Fibroblast of lung (primary cell): ENCODE results near the gene ATOSB. TPM values are rescaled to one million over a fixed set of nuclear protein-coding genes. Genes with fewer than 3 reads are reported as not detected.
A peak's percentile ranks its signal among the peaks of the same experiment; 100 is the strongest.

ENCODE experiments used
- DNase-seq, 2 donors: peaks; one replicate each; pipeline versions ENCODE4 v3.0.0 to v3.0.0-alpha.2; 2010; ENCODE audit warnings: low read depth in 2 of 2
- H2AFZ ChIP-seq: 2 replicates; pipeline ENCODE4 v1.5.1; 2012; ENCODE audit warnings: low read length, control low read depth, inconsistent platforms
- H3K27ac ChIP-seq: 2 replicates; pipeline ENCODE4 v1.5.1; 2011; ENCODE audit warnings: low read length, control low read depth; ENCODE audit not compliant: insufficient read depth
- H3K27me3 ChIP-seq: 2 replicates; pipeline ENCODE4 v1.5.1; 2011; ENCODE audit warnings: mild to moderate bottlenecking, low read length; ENCODE audit not compliant: control insufficient read depth, insufficient read depth
- H3K36me3 ChIP-seq: 2 replicates; pipeline ENCODE4 v1.5.1; 2011; ENCODE audit warnings: low read length; ENCODE audit not compliant: control insufficient read depth, insufficient read depth
- H3K4me1 ChIP-seq: 2 replicates; pipeline ENCODE4 v1.5.1; 2011; ENCODE audit warnings: low read length; ENCODE audit not compliant: control insufficient read depth, insufficient read depth; ENCODE audit errors: extremely low read depth
- H3K4me2 ChIP-seq: 2 replicates; pipeline ENCODE4 v1.5.1; 2011; ENCODE audit warnings: low read length, control low read depth; ENCODE audit not compliant: insufficient read depth; ENCODE audit errors: extremely low read depth
- H3K4me3 ChIP-seq, 4 experiments: fragments of 200-600 bp in 1 of 4; sonication (generic) in 1 of 4; replicated peaks in 1 of 4; 2 replicates each; pipeline ENCODE4 v1.5.1; 2011 to 2016; ENCODE audit warnings: low read length in 4 of 4, low read depth in 3 of 4, mild to moderate bottlenecking in 3 of 4, control low read depth in 2 of 4, inconsistent platforms in 1 of 4, mixed read lengths in 1 of 4; ENCODE audit not compliant: insufficient read depth in 1 of 4; ENCODE audit errors: control extremely low read depth in 1 of 4
- H3K79me2 ChIP-seq: 2 replicates; pipeline ENCODE4 v1.5.1; 2012; ENCODE audit warnings: mild to moderate bottlenecking, low read length, inconsistent platforms; ENCODE audit not compliant: control insufficient read depth, insufficient read depth
- H3K9ac ChIP-seq: 2 replicates; pipeline ENCODE4 v1.5.1; 2011; ENCODE audit warnings: mild to moderate bottlenecking, low read length, control low read depth; ENCODE audit not compliant: insufficient read depth
- H3K9me3 ChIP-seq: 2 replicates; pipeline ENCODE4 v1.5.1; 2012; ENCODE audit warnings: low read depth, low read length; ENCODE audit not compliant: control insufficient read depth, insufficient read depth
- H4K20me1 ChIP-seq: 2 replicates; pipeline ENCODE4 v1.5.1; 2011; ENCODE audit warnings: low read length; ENCODE audit not compliant: control insufficient read depth, insufficient read depth; ENCODE audit errors: extremely low read depth
- CTCF ChIP-seq, 2 donors: IDR thresholded peaks in 1 of 2; conservative IDR thresholded peaks in 1 of 2; 1 replicate in 1 of 2; 2 replicates in 1 of 2; pipeline ENCODE4 v1.5.1; 2011 to 2012; ENCODE audit warnings: low read length in 2 of 2, control low read depth in 1 of 2, inconsistent platforms in 1 of 2, low read depth in 1 of 2, mild to moderate bottlenecking in 1 of 2
- EZH2 ChIP-seq: IDR thresholded peaks from 2 replicates; pipeline ENCODE4 v1.5.1; 2012; ENCODE audit warnings: low read length, control low read depth, mild to moderate bottlenecking; ENCODE audit errors: missing control alignments
- polyA plus RNA-seq, 2 donors: library from polyadenylated mRNA; depleted of rRNA in 1 of 2; stranded (reverse) in 1 of 2; unstranded in 1 of 2; fragments of >200 nt; gene quantifications; 2 replicates each; pipeline ENCODE4 v1.2.1, GENCODE V29; 2011 to 2012; ENCODE audit warnings: missing spikeins in 1 of 2
- total RNA-seq: library from RNA; depleted of rRNA; stranded (reverse); fragments of >200 nt; gene quantifications from 2 replicates; pipeline ENCODE4 v1.2.1, GENCODE V29; 2014

Gene ATOSB
- total and polyA plus RNA-seq, 2 donors (not counting 1 experiment from before 2014, with no cell fraction given) = 18.2 to 24.5 TPM

GRCh38 chr9:35134920-35135319 lies 19.3 kb upstream of the ATOSB start:
- Histone ChIP-seq H4K20me1 (no peaks in the 10 kb centered on the region), H3K27me3 (no peaks in the 10 kb centered on the region), H3K9ac (no peak overlapping the region), H3K9me3 (no peaks in the 10 kb centered on the region), H3K36me3 (no peaks in the 10 kb centered on the region), H3K4me2 (no peak overlapping the region), H3K4me1 (no peaks in the 10 kb centered on the region), H3K79me2 (no peaks in the 10 kb centered on the region), H2AFZ (no peak overlapping the region), H3K27ac (no peak overlapping the region), H3K4me3 (no peak overlapping the region)
- TF ChIP-seq EZH2 (no peak), CTCF (conservative IDR thresholded peaks at IDR 0.05 in 1 of 2, IDR thresholded peaks at IDR 0.05 in 1 of 2; ENCODE audit: low read depth in 1 of 2, low read length in 2 of 2) (no peak)
- DNase-seq = no peak

DNA sequence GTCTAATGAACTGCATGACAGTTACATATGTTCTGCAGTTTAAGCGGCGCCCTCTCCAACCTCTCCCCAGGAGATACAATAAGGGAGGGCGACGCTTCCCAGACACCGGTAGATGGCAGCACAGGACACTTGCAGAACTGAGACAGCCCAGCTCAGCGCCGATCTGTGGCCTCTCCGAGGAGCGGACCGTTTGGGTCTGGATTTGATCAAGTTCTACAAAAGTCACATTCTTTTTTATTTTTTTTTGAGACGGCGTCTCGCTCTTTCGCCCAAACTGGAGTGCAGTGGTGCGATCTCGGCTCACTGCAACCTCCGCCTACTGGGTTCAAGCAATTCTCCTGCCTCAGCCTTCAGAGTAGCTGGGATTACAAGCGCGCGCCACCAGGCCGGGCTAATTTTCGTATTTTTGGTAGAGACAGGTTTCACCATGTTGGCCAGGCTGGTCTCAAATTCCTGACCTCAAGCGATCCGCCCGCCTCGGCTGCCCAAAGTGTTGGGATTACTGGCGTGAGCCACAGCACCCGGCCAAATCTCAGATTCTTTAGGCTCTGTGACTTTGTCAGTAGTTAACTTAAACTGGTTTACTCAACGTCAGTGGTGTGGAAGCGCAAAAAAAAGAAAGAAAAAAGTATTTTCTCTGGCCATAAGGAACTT lies 1.4 kb upstream of the ATOSB start:
- peak overlapping the region; percentile 100 for H3K4me2 ChIP-seq
- H4K20me1 ChIP-seq = no peaks in the 10 kb centered on the region
- H3K4me1 ChIP-seq = peaks cover 17% of the 10 kb centered on the region
- TF ChIP-seq EZH2 (no peak), CTCF (conservative IDR thresholded peaks at IDR 0.05 in 1 of 2, IDR thresholded peaks at IDR 0.05 in 1 of 2; ENCODE audit: low read depth in 1 of 2, low read length in 2 of 2) (peak; percentile 89 to 96)
- DNase-seq = peak; percentile 84 to 94
- H2AFZ ChIP-seq = peak overlapping the region; percentile 88
- H3K36me3 ChIP-seq = no peaks in the 10 kb centered on the region
- H3K9ac ChIP-seq = no peak overlapping the region
- peak overlapping the region; percentile 70 to 93 (median 82) for H3K4me3 ChIP-seq
- H3K27me3 ChIP-seq = no peaks in the 10 kb centered on the region
- H3K9me3 ChIP-seq = no peaks in the 10 kb centered on the region
- no peak overlapping the region for H3K27ac ChIP-seq
- H3K79me2 ChIP-seq = peaks cover 12% of the 10 kb centered on the region

GRCh38 chr9:35116539-35116897 lies 856 bp upstream of the ATOSB start:
- Histone ChIP-seq H3K9ac (no peak overlapping the region), H3K36me3 (no peaks in the 10 kb centered on the region), H3K79me2 (peaks cover 12% of the 10 kb centered on the region), H2AFZ (peak overlapping the region; percentile 88), H3K4me2 (peak overlapping the region; percentile 100), H3K4me1 (peaks cover 20% of the 10 kb centered on the region), H3K27ac (peak overlapping the region; percentile 94), H3K4me3 (peak overlapping the region; percentile 70 to 93 (median 82)), H3K27me3 (no peaks in the 10 kb centered on the region), H4K20me1 (no peaks in the 10 kb centered on the region), H3K9me3 (no peaks in the 10 kb centered on the region)
- DNase-seq = no peak
- no peak for TF ChIP-seq CTCF (conservative IDR thresholded peaks at IDR 0.05 in 1 of 2, IDR thresholded peaks at IDR 0.05 in 1 of 2; ENCODE audit: low read depth in 1 of 2, low read length in 2 of 2)
- no peak for TF ChIP-seq EZH2
